Stimulated activated CD8-positive, alpha-beta memory T cell treated with anti-CD3 and anti-CD28 coated beads, Interleukin-15, amount 100 ng/mL, for 48 hours (primary cell): ENCODE results near the gene LHX3.

Experiments used
- DNase-seq, 2 donors: peaks; one replicate each; pipeline ENCODE4 v3.0.0-alpha.2; 2020; ENCODE audit warnings: low read depth in 2 of 2

Gene LHX3

GRCh38 chr9:136177224-136177623, 27.7 kb downstream of the LHX3 start:
- no peak for DNase-seq

- no peak for DNase-seq
Observed at GRCh38 chr9:136175616-136176197, 29.2 kb downstream of the LHX3 start.

DNA sequence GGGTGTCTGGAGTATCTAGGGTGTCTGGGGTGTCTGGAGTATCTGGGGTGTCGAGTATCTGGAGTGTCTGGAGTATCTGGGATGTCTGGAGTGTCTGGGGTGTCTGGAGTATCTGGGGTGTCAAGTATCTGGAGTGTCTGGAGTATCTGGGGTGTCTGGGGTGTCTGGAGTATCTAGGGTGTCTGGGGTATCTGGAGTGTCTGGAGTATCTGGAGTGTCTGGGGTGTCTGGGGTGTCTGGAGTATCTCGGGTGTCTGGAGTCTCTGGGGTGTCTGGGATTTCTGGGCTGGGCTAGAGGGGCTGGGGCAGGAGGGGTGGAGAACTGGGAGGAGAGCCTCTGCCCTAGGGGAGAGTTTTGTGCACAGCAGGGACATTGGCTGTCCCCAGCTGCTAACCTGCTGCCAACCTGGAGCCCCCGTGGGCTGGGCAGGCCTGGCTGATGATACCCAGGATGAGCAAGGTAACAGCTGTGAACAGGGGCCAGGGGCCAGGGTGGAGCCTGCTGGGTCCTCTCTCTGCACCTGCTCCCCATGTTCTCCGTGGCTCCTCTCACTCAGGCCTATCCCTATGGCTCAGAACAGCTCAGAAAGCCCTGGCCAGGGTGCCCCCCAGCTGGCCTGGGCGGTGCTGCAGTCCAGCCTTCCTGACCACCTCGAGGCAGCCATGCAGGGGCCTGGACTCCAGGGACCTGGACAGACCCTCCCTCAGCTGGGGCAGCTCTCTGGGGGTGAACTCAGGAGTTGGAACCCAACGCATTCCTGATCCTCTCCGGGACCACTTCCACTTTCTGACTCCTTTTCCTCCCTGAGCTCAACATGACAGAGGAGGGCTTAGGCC, 29.9 kb downstream of the LHX3 start:
- no peak for DNase-seq

DNA sequence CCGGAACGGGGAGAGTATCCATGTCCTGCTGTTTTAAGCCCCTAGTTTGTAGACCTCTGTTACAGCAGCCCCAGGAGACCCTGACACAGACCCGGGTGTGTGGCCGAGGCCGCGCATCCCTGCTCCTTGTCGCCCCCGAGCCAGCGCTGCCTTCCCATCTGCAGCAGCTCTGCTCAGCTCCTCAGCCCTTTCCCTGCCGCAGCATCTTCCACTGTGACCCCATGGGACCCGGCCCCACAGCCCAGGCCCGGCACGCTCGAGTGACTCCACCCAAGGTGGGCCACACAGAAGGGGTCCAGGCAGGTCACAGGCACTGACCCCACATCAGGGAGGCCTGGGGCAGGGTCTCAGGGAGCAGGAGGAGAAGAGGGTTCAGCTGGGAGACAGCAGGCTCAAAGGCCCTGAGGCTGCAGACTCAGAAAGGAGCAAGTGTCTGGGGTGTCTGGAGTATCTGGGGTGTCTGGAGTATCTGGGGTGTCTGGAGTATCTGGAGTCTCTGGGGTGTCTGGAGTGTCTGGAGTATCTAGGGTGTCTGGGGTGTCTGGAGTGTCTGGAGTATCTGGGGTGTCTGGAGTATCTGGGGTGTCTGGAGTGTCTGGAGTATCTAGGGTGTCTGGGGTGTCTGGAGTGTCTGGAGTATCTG, 31.2 kb downstream of the LHX3 start:
- DNase-seq = no peak

DNA sequence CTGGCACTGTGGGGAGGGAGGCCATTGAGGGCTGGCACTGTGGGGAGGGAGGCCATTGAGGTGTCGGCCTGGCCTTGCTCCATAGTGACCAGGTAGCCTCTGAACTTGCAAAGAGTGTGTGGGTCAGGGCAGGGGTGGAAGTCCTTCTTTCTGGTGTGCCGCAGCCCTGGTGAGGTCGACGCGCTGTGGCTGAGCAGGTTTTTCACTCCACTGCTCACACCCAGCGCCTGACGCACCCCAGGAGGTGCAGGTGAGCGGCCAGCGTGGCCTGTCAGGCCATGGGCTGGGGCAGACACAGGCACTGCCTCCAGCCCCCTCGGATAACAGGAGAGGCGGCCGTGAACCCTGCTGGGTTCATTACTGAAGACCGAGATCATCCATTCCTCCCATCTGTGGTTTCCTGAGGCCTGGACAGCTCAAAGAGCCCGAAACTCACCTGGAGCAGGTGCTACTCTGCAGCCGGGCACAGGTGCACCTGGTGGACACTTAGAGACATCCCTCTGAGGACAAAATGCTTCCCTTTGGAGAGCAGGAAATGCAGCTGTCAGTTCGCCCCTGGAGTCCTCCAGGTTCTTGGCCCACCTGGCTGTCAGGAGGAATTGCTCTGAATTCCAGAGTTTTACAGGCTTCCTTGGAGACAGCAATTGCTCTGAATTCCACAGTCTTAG, 32.4 kb downstream of the LHX3 start:
- DNase-seq = no peak

- no peak for DNase-seq
Observed at GRCh38 chr9:136171801-136172411, 33.0 kb downstream of the LHX3 start.

- no peak for DNase-seq
Observed at GRCh38 chr9:136171009-136171800, 33.7 kb downstream of the LHX3 start.

- peak; percentile 19 to 38 for DNase-seq
Observed at GRCh38 chr9:136170006-136170901, 34.7 kb downstream of the LHX3 start.

DNA sequence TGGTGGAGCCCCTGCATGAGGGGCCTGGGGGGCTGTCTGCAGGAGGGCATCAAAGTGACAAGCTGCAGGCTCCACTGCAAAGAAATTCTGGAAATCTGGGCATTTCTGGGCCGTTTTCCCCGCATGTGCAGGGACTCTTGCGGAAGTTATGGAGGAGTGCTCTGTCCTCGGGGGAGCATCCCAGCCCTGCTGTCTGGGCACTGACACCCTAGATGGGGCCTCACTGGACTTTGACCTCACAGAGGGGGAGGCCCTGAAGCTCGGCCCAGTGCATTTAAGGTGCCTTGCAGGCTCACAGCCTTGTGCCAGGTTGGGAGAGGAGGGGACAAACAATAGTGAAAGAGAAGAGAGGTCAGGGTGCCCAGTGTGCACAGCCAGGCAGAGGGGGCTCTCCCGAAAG, 35.4 kb downstream of the LHX3 start:
- no peak for DNase-seq

DNA sequence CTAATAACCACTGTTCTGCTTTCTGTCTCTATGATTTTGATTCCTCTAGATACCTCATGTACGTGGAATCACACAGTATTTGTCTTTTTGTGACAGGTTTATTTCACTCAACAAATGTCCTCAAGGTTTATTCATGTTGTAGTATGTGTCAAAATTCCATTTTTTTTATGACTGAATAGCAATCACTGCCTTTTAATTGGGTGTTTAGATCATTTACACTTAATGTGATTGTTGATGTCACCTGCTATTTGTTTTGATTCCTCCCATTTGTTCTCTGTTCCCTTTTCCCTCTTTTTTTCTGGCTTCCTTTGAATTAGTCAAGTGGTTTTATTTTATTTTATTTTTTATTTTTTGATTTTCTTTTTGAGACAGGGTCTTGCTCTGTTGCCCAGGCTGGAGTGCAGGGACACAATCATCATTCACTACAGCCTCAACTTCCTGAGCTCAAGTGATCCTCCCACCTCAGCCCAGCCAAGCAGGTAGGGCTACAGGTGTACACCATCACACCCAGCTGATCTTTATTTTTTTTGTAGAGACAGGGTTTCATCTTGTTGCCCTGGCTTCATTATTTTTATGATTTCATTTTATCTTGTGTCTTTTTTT, 41.6 kb downstream of the LHX3 start:
- no peak for DNase-seq

DNA sequence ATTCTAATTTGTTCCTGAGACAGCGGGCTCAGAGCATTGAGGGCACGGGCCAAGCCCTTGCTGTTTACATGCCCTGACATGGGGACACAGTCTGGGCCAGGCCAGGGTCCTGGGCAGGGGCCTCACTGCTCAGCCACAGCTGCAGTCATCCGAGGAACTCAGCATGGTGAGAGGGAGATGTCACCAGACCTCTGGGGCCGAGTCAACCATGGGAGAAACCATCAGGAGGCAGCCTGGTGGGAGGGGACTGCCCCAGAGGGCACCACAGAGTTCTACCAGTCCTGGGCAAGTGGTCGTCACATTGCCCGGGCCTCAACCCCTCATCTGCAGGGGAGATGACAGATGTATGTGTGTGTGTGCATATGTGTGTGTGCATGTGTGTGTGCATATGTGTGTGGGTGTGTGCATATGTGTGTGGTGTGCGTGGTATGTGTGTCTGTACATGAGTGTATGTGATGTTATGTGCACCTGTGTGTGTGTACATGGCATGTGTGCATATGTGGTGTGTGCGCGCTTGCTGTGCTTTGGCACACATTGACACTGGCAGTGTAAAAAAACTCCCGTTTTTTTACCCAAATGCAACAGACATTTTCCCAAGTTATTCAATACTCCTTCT, 43.8 kb downstream of the LHX3 start:
- DNase-seq = no peak

DNA sequence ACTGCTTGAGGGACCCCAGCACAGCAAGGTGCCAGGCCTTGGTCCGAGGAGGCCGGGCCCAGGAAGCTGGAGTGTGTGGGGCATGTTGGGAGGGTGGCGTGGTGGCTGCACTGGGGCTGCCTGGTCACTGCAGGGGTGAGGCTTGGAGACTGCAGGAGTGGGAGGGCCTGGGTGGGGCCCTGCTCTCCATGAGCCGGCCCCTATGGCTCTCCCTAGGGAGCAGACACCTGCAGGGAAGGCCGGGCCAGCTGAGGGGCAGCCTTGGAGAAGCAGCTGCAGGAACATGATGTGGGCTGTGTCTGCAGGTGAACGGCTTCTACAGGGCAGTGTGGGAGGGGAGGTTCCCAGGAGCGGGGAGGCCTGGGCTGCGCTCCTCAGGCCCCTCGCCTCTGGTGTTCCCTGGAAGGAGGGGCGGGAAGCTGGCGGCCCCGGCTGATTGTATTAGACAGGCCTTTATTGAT, 44.5 kb downstream of the LHX3 start:
- DNase-seq = no peak

DNA sequence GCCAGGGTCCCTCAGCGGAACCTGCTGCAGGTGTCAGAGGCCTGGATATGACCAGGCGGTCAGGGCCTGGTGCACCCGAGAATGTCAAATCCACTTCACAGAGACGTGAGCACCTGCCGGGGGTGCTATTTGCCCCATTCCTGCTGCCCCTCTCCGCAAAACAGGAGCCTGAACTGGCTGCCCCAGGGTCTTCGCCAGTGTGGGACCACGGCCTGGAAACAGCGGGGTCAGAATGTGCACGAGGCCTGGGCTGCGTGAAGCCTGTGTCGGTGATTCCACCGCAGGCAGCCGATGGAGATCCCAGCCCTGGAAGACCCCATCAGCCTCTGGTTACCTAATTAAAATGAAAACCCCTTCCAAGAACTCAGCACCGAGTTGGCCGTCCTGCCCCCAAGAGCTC, 45.1 kb downstream of the LHX3 start:
- DNase-seq = no peak

DNA sequence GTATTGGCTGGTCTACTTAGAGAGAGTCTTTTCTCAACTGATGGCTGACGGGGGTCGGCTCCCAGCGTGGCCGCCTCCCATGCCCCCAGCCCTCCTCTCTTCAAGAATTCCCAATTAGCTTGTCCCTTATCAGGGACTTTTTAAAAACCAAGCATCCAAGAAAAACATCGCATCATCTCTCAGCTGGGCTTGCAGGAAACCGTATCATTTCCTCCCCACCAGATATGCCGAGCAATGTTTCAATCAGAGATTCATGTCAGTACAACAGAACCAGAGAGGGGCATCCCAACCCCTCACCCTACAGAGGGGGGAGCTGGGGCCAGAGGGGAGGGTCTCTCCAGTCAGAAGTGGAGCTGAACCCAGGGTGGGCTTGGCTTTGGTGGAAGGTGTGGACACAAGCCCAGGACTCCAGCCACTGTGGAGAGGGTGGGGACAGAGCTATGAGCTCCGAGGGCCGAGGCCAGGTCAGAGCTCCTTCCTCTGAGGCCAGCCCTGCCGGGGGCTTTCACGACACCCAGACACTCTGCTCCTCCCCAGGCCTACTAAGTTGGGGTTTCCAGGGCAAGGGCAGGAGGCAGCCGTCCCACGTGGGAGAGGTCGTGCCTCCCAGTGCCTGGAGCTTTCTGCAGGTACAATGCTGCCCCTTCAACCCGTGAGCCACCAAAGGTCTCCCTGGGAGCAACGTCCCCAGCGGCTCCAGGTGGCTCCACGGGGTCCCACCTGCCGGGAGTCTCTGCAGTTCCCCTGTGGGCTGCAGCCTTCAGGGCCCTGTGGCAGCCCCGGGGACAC, 47.3 kb downstream of the LHX3 start:
- no peak for DNase-seq

DNA sequence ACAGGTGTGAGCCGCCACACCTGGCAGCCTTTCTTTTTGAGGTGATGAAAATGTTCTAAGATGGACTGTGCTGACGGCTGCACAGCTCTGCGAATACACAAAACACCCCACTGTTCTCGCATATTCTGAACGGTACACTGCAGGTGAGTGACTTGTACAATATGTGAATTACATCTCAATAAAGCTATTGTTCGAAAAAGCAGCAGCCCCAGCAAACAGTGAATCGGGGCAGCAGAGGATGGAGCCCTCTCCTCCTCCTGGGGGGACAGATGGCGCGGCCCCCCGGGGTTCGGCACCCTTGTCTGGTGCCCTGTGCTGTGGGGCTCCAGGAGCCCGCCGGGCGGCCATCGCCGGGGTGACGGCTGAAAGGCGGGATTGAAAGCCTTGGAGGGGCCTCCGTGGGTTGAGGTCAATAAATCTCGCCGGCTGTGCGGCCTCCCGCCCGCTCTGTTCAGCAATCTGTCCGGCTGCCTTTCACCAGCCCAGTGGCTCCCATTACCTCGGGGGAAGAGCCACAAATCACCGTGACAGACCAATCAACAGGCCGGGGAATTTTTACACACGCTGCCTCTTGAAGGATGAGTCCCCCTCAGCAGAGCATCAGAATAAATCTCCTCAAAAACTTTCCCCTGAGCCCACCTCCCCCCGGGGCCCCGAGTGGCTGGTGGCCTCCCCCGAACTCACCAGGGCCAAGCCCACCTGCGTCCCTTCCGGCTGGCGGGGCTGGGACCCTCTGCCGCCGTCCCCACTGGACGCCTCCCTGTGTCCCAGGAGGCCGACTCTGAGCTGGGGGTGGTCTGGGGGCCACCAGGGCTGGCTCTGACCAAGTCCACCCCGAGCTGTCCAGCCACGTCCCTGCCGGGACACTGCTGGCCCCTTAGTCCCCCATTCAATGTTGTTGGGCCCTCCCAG, 48.5 kb downstream of the LHX3 start:
- DNase-seq = no peak

- no peak for DNase-seq
Observed at GRCh38 chr9:136155576-136155975, 49.4 kb downstream of the LHX3 start.

DNA sequence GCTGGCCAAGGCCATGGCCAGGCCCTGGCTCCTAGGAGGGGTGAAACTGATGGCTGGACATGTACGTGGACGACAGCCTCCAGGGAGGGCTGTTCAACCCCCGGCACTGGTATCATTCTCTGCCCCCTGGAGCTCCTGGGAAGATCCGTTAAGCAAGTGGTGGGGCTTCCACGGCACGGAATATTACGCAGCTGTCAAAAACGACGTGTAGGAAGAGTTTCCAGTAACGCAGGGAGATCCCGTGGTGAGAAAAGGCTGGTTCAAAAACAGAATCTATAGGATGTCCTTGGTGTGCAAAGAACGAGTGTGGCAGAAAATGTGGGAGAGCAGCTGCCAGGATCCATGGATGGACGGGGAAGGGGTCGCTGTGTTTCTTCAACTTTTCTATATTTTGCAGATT, 50.0 kb downstream of the LHX3 start:
- no peak for DNase-seq
